HL-60 (cell line): ENCODE data around the gene FBXO48.

ENCODE experiments used
- CTCF ChIP-seq: IDR thresholded peaks from one replicate; pipeline ENCODE4 v1.5.1; 2011; ENCODE audit warnings: low read length, control low read depth, inconsistent platforms; ENCODE audit not compliant: insufficient read depth
- GABPA ChIP-seq: IDR thresholded peaks from 2 replicates; pipeline ENCODE4 v1.6.1; 2012; ENCODE audit warnings: low read depth
- SPI1 ChIP-seq: IDR thresholded peaks from 2 replicates; pipeline ENCODE4 v1.6.1; 2012; ENCODE audit warnings: low read depth, mild to moderate bottlenecking, borderline replicate concordance

- TF ChIP-seq CTCF = no peak
- no peak for TF ChIP-seq GABPA
- no peak for TF ChIP-seq SPI1
Measured at GRCh38 chr2:68429311-68429826, 37.7 kb downstream of the FBXO48 start.
